Fibroblast of skin of abdomen (primary cell): ENCODE results near the gene MYRIP.
"Not testable (repeated sequence)": the region's sequence is repeated elsewhere in the genome, so short reads cannot be mapped to it uniquely, and the experiment has no call there.

Source experiments
- DNase-seq: peaks from one replicate; pipeline ENCODE4 v3.0.0-alpha.2; 2013

Gene MYRIP

DNA sequence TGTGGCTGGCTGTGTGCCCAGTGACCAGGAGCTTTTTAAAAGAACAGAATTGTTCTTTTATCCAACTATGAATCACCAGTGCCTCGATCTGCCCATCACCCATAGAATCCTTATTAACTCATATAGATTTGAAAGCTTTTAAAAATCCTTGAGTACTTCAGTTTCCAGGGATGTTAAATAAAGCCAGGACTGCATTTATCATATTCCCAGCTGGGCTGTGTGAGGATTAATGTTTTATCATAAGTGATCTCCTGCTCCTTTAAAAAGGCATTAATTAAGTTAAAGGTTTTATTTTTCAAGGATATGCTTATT, 234.0 kb downstream of the MYRIP start:
- peak; percentile 88 for DNase-seq

DNA sequence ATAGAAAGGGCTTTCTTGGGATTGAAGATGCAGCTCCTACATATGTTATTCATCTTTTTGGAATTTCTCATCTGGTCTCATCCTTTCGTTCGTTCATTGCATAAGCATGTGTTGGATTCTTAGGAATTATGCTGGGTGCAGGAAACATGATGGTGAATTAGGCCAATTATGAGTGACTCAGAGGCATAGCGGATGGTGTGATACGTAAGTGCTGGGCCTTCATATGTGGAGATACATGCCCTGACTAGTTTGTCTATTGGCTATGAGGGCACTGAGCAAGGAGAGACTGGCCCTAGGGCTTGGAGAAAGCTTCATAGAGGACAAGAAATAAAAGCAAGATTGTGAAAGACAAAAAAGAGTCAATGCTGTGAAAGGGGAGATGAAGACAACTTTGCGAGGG, 235.1 kb downstream of the MYRIP start:
- peak; percentile 98 for DNase-seq

DNA sequence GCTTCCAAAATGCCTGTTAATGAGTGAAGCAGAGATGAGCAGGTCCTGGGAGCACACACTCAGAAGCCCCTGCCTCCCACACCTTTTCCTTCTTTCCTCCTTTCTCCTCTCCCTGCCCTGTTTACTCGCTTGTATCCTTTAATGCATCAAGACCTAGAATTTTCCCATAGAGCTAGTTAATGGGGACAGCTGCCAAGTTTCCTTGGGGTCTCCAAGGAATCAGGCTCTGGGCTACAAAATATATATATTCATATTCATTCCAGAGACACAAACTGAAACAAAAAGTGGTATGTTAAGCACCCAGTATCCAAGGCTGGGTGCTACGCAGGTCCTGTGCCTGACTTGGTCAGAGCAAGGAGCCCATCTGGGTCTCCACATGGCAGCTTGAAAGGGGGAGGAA, 235.6 kb downstream of the MYRIP start:
- peak; percentile 25 for DNase-seq

DNA sequence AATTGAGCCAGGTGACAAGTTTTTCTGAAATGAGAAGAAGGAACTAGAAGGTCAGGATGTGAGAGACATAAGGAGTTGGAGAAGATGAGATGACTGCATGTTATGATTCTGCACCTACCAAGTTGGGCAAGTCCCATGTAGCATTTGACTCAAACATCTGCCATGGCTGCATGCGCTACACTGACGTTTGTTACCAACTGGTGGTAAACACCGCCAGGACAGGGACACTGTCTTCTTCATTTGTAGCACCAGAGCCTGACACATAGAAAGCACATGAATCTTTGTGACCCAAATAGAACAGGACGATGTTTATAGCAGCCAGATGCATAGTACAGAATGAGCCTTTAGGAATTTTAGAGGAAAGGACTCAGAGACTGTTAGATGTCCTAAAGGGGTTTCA, 236.7 kb downstream of the MYRIP start:
- DNase-seq: no peak

DNA sequence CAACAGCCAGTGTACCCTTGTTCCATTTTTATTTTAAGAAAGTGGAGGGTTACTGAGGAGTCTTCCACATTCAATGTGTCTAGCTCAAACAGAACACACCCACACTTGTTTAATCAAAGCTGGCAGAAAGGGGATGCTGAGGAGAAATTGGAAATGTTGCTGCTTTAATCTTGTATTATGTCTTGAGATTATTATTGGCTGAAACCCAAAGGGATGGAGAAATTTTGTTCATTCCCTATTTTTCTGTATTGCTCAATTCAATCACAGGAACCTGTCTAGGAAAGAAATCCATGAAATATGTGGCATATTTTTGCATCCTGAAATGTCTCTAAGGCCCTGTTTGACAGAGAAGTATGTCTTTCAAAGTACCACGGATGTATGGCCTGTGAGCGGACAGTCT, 238.0 kb downstream of the MYRIP start:
- peak; percentile 13 for DNase-seq

DNA sequence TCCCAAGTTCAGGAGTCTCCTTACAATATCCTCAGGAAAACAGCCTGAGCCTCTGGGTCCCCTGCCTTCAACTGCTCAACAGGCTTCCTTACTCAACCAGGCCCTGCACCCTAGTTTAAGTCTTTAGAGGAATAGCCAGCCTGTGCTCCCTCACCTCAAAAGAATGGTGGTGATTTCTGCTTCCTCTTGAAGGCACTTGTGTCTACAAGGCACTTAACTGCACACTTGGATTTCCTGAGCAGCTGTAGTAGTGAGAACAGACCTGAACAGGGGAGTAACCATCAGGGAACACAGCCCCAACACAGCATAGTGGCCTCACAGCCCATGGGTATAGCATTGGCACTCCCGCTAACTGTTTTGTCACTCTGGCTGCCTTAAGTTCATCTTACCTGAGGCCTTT, 244.3 kb downstream of the MYRIP start:
- DNase-seq: no peak

DNA sequence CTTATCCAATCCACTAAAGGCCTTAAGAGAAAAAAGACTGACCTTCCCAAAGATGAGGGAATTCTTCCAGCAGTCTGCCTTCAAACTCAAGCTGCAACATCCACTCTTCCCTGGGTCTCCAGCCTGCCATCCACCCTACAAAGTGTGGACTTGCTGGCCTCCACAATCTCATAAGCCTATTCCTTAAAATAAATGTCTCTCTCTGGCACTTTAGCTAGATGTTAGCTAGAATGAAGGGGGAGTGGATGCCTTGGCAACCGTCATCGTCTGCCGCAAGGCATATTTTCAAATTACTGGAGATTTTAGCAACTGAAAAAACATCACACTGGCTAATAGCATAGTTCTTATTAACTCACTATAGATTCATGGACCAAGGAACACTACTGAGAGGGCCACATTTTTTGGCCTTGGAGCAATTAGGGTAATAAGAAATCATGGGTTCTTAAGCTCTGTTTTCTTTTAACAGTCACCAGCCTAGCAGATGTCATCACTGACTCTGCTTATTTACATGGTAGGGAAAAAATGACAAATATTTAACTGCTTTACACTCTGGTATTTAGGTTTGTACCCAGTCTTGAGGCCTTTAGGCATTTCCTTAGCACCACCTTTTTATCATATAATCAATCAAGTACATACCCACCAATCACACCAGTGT, 245.3 kb downstream of the MYRIP start:
- DNase-seq: peak; percentile 73

DNA sequence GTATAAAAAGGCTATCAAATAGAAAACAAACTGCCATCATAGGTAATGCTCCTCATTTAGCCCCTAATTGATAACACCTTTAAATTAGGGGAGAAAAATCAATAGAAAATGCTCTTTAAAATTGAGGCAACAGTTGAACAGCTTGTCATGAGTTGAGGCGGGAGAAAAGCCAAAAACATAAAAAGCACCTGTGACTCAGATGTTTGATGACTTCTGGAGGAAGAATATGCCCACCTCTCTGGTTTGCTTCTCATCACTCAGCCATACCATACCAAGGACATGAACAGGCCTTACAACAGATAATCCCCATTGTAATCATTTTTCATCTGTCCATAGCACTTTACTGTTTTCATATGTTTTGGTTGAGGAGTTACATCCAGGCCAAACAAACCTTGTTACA, 246.0 kb downstream of the MYRIP start:
- DNase-seq: peak; percentile 35

DNA sequence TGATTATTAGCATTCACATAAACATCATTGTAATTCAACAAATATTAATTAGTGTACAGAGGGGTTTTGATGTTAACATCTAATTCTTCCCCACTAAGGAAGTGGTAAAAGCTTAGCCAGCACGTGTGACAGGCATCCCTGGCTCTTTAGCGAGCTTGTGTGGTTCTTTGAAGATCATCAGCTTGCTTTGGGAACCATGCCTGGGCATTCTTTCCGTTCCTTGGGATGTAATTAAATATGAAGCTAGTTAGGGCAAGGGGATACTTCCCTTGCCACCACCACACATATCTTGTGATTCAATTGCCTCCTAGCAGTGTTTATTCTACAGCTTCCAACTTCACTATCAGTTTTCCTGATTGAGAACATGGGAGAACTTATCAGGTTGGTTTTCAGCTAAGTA, 246.5 kb downstream of the MYRIP start:
- DNase-seq: peak; percentile 42

DNA sequence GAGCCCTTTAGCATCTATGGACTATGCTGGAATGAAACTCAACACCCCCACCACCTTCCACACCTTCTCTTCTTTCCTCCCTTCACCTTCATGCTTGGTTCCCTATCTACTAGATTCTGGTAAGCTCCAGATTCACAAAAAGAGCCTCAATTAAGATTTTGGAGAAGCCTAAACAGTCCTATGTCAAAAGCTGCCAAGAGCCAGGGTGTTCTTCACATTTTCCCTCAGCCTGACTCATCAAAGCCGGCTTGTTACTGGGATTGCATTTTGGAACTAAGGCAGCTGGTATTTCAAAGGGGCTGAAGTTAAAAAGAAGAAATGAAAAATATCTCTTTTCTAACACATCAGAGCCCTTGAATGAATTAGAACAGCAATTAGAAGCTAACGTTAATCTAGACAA, 247.7 kb downstream of the MYRIP start:
- peak; percentile 53 for DNase-seq

DNA sequence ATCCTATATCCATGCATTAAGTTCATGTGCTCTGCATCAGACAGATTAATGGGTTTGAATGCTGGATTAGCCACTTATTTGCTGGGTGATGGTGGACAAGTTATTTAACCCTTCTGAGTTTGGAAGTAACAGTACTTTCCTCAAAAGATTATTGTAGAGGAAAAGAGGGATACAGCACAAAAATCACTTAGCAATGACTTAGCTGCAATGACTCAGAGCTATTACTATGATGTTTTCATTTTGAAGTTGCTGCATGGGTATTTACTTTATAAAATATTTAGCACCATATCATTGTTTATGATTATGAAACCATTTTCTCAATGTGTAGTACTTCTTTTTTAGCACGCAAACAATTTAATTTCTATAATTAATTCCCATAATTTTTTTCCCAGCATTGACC, 248.4 kb downstream of the MYRIP start:
- DNase-seq: no peak

DNA sequence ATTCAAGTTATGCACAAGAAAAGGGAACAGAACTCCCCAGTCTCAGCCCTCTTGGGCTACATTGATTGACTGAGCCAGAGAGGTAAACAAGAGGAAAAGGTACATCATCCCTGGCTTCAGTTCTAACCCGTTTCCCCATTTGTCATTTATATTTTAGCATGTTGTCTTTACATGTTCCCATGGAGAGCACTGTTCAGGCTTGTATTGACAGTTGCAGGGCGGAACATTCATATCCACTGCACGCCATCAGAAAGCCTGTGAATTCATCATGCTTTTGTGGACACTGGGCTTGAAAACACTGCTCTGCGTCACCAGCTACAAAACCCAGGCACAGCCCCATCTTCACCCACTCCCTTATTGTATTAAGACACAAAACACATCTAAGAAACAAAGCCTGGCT, 259.2 kb downstream of the MYRIP start:
- no peak for DNase-seq

DNA sequence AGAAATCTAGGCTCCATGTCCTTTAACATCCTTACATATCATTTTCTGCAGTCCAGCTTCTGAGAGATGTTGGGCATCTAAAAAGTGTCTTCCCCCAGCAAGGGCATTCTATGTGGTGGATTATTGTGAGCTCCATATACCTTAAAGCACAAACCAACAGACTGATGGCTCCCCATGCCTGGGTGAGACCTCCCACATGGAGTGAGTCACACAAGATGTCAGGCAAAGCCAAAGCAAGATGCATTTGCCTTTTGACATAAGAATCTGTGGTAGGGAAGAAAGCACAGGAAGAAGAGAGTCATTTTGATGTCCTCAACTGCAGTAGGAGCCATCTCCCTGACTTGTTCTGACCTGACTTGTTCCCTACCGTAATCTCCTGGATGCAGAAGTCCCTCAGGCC, 261.4 kb downstream of the MYRIP start:
- DNase-seq: peak; percentile 56

DNA sequence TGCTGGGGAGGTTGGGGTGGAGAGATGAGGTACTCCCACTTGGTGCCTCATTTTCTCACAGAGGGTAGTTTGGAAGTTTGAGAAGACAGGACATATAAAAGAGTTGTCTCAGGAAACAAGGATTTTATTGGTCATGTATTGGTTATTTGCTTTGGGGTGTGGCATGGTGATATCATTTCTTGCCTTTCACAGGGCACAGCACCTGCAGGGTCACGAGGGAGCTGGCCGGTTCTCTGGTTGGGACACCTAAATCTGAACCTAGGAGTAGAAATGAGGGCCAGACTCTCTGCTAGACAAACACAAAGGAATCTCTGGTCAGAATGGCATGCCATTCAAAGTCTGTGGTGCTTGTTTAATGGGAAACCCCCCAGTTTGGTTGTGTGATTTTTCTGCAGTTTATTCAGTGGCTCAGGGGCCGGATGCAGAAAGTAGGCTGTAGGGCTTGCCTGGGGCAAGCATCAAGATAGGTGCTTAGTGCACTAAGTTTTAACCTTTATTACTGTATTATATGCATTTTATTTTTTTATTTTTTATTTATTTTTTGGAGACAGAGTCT, 262.4 kb downstream of the MYRIP start:
- no peak for DNase-seq

DNA sequence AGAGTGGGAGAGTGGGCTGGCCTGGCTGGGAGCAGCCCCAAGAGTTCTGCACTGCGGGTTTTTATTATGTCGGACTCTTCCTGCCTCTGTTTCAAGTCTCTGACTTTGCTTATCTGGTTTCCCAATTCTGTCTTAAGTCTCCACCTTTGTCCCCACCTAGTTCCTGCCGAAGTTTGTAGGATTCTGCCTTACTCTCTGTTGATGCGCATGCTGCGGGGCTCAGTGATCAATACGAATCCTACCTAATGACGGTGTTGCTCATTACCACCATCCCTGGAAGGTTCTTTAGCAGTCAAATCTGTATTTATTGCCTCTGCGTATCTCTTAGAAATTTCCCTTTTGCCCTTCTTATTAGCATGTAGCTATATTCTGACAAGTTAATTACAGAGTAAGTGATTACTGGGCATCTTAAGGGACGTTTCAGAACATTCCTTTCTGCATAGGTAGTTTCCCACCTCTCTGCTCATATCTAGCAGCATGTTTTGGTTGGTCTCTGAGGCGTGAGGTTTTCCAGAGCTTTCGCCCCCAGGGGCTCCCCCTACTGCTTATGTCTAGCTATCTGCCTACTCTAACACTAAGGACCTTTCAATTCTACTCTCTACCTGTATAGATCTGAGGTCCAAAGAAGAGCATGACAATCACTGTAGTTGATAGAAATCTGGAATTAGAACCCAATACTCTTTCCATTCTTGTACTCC, 264.1 kb downstream of the MYRIP start:
- no peak for DNase-seq

DNA sequence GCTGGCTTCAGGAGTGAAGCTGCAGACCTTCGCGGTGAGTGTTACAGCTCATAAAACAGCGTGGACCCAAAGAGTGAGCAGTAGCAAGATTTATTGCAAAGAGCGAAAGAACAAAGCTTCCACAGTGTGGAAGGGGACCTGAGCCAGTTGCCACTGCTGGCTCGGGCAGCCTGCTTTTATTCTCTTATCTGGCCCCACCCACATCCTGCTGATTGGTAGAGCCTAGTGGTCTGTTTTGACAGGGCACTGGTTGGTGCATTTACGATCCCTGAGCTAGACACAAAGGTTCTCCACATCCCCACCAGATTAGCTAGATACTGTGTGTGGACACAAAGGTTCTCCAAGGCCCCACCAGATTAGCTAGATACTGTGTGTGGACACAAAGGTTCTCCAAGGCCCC, 267.7 kb downstream of the MYRIP start:
- DNase-seq: not testable (repeated sequence)

DNA sequence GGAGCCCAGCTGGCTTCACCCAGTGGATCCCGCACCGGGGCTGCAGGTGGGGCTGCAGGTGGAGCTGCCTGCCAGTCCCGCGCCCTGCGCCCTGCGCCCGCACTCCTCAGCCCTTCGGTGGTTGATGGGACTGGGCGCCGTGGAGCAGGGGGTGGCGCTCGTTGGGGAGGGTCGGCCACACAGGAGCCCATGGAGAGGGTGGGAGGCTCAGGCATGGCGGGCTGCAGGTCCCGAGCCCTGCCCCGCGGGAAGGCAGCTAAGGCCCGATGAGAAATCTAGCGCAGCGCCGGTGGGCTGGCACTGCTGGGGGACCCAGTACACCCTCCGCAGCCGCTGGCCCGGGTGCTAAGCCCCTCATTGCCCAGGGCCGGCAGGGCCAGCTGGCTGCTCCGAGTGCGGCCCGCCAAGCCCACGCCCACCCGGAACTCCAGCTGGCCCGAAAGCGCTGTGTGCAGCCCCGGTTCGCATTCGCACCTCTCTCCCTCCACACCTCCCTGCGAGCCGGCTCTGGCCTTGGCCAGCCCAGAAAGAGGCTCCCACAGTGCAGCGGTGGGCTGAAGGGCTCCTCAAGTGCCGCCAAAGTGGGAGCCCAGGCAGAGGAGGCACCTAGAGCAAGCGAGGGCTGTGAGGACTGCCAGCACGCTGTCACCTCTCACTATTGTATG, 268.6 kb downstream of the MYRIP start:
- DNase-seq: not testable (repeated sequence)

DNA sequence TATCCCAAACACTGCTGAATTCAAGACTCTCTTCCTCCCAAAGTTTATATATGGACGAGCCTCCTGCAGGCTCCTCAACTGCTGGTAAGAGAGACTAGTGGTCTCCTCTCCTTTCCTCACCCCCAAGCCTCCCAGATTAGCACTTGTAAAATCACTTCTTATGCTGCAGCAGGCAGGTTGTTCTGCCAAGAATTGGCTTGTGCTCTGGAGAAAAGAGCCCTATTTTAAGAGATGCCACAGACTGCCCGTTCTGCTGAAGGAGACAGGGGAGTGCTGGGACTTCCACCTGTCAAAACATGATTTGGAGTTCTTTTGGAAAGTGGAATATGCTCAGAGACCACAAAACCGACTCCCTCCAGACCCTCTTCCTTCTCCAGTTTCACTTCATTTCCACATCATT, 269.2 kb downstream of the MYRIP start:
- DNase-seq: no peak

DNA sequence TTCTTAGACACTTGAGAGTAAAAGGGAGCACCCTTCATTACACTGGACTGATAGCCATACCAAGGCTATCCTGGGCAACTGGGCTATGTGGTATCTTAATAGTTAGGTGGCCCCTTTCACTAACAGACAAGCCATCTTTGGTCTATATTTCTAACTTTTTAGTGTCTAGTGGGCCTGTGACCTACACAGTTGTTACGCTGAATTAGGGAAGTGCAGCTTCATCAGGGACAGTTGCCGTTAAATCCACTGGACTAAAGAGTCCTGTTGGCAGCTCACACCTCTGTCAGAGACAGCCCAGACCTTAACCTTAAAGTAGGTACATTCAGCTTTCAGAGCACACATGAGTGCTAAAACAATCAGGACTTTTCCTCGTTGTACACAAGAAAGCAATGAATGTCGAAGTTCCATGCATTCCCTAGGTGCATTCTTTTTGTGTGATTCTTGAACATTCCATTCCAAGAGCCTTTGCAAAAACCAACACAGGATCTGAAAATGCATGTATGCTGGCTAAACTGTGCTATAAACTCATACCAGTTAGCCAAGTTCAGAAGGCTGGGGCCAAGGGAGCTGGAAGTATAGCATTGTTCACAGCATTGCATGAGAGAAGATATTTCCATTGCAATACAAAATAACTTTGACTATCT, 269.9 kb downstream of the MYRIP start:
- DNase-seq: peak; percentile 95

DNA sequence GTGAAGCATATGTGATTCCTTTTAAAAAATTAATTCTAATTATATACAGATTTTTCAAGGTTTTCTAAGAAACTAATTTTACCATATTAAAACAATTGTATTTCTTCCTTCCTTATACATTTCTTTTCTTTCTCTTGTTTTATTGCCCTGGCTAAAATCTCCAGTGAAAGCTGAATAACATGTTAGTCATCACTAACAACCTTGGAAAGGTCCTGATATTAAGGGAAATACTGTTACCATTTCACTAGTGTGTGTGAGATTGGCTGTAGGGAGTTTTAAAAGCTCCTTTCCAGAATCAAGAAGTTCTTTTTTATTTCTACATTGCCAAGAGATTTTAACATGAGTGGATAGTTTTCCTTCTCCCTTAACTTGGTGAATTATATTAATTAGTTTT, 270.4 kb downstream of the MYRIP start:
- DNase-seq: no peak

DNA sequence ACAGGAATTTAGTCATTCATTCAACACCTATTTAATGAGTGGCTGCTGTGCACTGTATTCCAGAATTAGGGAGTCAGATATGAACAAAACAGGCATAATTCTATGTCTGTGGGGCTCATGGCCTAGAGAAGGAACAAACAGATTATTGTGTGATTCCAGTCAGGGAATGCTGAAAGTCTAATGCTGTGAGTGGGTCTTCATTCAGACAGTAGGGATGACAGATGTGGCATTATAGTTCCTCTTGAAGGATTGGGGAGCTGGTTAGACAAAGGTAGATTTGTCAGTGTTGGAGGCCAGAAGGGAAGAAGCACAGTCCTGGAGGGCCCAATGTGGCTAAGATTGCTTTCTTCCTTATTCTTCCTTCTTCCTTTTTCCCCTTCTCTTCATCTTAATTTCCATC, 273.7 kb downstream of the MYRIP start:
- no peak for DNase-seq

DNA sequence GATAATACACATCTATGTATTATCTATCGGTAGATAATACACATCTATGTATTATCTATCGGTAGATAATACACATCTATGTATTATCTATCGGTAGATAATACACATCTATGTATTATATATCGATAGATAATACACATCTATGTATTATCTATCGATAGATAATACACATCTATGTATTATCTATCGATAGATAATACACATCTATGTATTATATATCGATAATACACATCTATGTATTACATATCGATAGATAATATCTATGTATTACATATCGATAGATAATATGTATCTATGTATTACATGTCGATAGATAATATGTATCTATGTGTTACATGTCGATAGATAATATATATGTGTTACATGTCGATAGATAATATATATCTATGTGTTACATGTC, 275.0 kb downstream of the MYRIP start:
- DNase-seq: not testable (repeated sequence)
